HL-60 (cell line): ENCODE results near the gene TNP2.

ENCODE experiments used
- DNase-seq, 2 experiments: peaks; one replicate each; pipeline ENCODE4 v3.0.0-alpha.2; 2010 to 2020; ENCODE audit warnings: low read depth in 1 of 2, low spot score in 1 of 2
- H3K27ac ChIP-seq: fragments of 250-450 bp; sonication (Bioruptor Pico); replicated peaks from 2 replicates; pipeline ENCODE4 v1.5.1; 2020; ENCODE audit warnings: mild to moderate bottlenecking, moderate library complexity
- H3K27me3 ChIP-seq: fragments of 250-450 bp; sonication (Bioruptor Pico); 2 replicates; pipeline ENCODE4 v1.5.1; 2021; ENCODE audit warnings: mild to moderate bottlenecking, moderate library complexity; ENCODE audit not compliant: insufficient read depth, poor library complexity, severe bottlenecking
- H3K4me3 ChIP-seq: replicated peaks from 2 replicates; pipeline ENCODE4 v1.5.1; 2011; ENCODE audit warnings: mild to moderate bottlenecking, control low read depth, low read length; ENCODE audit not compliant: insufficient read depth
- CTCF ChIP-seq: IDR thresholded peaks from one replicate; pipeline ENCODE4 v1.5.1; 2011; ENCODE audit warnings: low read length, control low read depth, inconsistent platforms; ENCODE audit not compliant: insufficient read depth
- GABPA ChIP-seq: IDR thresholded peaks from 2 replicates; pipeline ENCODE4 v1.6.1; 2012; ENCODE audit warnings: low read depth
- POLR2AphosphoS5 ChIP-seq: IDR thresholded peaks from 2 replicates; pipeline ENCODE4 v1.6.1; 2012; ENCODE audit warnings: low read depth
- REST ChIP-seq: IDR thresholded peaks from 2 replicates; pipeline ENCODE4 v1.6.1; 2012; ENCODE audit warnings: low read depth; ENCODE audit not compliant: insufficient replicate concordance
- SPI1 ChIP-seq: IDR thresholded peaks from 2 replicates; pipeline ENCODE4 v1.6.1; 2012; ENCODE audit warnings: low read depth, mild to moderate bottlenecking, borderline replicate concordance

The TNP2 gene

GRCh38 chr16:11296706-11297491 is 27.8 kb upstream of the TNP2 start:
- H3K27me3 ChIP-seq: no peaks in the 10 kb centered on the region
- no peak for DNase-seq
- H3K4me3 ChIP-seq: no peak overlapping the region
- TF ChIP-seq POLR2AphosphoS5 (no peak), CTCF (no peak), GABPA (no peak), REST (no peak), SPI1 (no peak)
- H3K27ac ChIP-seq: peak overlapping the region; percentile 79; the same call in 1 of the 2 replicates

- TF ChIP-seq GABPA (no peak), SPI1 (no peak), POLR2AphosphoS5 (no peak), CTCF (no peak), REST (no peak)
- no peak for DNase-seq
- Histone ChIP-seq H3K27ac (no peak overlapping the region), H3K4me3 (no peak overlapping the region), H3K27me3 (no peaks in the 10 kb centered on the region)
These were observed 27.2 kb upstream of the TNP2 start for GRCh38 chr16:11296351-11296705.

- TF ChIP-seq REST (no peak), SPI1 (no peak)
- no peaks in the 10 kb centered on the region for H3K27me3 ChIP-seq
- H3K27ac ChIP-seq: no peak overlapping the region
- no peak overlapping the region for H3K4me3 ChIP-seq
- no peak for DNase-seq
These were observed 26.5 kb upstream of the TNP2 start for GRCh38 chr16:11295672-11296071.
